HUDEP-2 (cell line): ENCODE data around the gene AP3S1.
"Not testable (repeated sequence)": the region's sequence is repeated elsewhere in the genome, so short reads cannot be mapped to it uniquely, and the experiment has no call there.

Source experiments
- DNase-seq, 76 experiments: peaks; one replicate each; lab custom pipeline; 2025; ENCODE audit not compliant: unreplicated experiment in 76 of 76; lab: John Stamatoyannopoulos, UW

The AP3S1 gene

DNA sequence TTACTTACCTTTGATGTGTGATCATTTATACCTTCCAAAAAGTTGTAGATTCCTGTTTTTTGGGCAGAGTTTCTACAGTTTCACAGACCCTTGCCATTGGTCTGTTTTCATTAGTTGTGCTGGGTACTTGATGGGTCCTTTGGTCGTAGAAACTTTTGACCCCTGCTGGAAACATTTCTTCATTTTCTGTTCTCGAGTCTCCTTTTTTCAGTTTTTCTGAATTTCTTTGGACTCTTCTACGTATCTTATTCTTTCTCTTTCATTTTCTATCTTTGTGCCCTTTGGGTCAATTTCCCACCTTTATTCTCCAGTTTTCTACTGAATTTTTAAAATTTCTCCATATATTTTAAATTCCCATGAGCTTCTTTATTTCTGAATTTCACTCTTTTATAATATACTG, 16.7 kb downstream of the AP3S1 start:
- no peak for DNase-seq

DNA sequence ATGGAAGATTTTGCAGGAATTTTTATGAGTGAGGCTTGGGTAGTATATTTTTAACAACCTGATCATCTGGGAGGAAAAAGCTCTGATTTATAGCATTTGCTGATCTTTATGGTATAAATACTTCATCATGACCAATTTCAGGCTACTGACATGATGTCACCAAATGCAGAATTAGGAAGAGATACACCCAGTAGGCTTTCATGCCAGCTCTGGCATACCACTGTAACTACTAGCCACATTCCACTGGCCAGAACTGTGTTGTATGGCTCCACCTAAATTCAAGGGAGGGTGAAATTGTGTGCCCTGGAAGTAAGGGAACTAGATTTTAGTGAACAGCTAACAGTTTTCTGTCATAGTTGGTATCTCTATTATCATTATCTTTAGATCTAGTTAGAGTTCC, 17.6 kb downstream of the AP3S1 start:
- no peak for DNase-seq

DNA sequence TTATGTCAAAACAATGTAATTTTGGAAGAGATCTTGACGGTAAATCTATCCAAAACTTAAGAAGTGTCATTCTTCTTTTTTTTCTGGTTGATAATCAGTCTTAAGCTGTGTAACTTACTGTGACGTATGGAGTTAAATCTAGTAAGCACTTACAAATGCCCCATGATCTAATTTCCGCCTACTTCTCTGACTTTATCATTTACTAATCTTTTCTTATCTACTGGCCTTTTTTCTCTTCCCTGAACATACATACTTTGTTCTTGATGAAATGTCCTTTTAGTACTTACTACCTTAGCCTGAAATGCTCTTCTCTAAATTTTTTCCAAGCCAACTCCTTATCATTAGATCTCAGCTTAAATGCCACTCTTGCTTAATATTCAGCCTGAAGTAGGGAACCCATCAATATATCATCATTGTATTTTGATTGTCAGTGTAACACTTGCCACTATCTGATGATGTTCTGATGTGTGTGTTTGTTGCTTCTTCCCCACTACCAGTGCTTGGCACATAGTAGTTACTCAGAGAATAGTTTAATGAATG, 27.6 kb downstream of the AP3S1 start:
- no peak for DNase-seq

DNA sequence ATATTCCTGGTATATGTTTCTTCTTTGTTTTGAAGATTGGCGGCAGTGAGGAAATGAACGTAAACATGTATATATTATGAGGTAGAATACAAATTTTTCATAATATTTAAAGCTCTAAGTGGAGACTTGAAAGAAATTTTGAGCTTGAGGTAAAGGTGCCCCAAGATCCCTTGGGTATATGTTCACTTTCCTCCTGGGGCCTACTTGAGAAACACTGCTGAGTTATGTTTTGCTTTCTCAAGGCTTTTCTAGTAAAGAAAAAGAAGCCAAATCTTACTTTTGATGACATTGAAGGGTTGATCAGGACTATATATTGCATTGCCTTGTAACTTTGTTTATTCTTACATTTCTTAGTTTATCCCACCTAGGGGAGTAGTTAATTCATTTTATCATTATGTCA, 30.7 kb downstream of the AP3S1 start:
- DNase-seq = no peak

DNA sequence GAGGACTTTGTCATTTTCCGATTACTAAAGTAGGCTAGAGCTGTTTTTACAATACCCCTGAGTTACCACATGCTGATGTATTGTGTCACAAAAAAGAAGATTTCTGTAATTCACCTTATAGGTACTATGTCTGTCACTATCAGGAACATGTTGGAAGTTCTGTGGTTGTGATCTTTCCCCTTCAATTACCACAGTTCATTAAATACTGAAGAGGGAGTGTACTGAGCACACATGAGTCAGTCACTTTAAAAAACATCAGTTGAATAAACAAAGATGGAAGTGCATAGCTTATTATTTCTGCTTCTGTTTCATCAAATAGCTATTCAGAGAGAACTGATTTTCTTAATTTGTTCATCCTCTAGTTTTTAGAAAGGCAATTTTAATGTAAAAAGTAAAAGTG, 31.7 kb downstream of the AP3S1 start:
- no peak for DNase-seq

DNA sequence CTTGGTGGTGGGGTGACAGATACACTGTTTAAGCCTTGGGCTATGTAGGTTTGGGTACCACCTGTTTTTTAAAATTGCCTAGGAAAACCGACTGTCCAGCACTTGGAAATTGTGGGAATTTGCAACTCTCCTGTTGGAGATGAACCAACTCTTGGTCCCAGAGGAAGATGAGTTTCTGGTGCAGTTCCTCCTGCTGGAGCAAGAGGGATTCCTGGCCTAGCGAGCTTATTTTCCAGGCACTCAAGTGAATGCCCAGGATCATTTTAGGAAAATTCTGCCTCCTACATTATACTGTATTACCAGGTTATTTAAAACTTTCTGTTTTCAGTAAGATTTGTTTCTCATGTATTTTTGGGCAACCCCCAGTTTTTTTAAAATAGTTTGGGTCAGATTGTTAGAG, 33.7 kb downstream of the AP3S1 start:
- no peak for DNase-seq

DNA sequence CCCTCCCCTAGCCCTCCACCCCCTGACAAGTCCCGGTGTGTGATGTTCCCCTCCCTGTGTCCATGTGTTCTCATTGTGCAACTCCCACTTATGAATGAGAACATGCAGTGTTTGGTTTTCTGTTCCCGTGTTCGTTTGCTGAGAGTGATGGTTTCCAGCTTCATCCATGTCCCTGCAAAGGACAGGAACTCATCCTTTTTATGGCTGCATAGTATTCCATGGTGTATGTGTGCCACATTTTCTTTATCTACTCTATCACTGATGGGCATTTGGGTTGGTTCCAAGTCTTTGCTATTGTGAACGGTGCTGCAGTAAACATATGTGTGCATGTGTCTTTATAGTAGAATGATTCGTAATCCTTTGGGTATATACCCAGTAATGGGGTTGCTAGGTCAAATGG, 35.6 kb downstream of the AP3S1 start:
- DNase-seq = not testable (repeated sequence)

DNA sequence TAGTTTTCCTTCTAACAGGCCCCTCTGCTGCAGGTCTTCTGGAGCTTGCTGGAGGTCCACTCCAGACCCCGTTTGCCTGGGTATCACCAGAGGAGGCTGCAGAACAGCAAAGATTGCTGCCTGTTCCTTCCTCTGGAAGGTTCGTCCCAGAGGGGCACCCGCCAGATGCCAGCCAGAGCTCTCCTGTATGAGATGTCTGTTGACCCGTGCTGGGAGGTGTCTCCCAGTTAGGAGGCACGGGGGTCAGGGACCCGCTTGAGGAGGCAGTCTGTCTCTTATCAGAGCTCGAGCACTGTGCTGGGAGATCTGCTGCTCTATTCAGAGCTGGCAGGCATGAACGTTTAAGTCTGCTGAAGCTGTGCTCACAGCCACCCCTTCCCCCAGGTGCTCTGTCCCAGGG, 40.7 kb downstream of the AP3S1 start:
- DNase-seq = not testable (repeated sequence)

DNA sequence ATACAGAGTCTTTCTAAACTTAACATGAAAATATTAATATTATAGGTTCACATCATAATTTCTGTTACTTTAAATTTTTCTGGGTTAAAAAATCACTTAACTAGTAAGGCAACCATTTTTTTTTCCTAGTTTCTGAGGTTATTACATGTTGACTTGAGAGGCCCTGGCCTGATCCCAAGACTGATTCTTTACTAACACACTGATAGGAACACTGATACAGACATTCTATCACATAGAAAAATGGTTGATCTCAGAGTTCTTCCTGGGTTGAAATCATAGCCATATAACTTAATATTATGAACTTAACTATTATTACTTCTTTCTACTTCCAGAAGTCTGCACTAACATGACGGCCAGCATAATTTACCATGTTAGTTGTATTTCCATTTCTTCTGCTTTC, 43.0 kb downstream of the AP3S1 start:
- DNase-seq = no peak

DNA sequence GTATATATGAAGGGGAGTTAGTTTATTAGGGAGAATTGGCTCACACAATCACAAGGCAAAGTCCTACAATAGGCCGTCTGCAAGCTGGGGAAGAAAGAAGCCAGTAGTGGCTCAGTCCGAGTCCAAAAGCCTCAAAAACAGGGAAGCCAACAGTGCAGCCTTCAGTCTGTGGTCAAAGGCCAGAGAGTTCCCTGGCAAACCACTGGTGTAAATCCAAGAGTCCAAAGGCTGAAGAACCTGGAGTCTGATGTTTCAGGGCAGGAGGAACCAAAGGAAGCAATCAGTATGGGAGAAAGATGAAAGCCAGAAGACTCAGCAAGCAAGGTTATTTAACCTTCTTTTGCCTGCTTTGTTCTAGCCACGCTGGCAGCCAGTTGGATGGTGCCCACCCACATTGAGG, 43.5 kb downstream of the AP3S1 start:
- not testable (repeated sequence) for DNase-seq

DNA sequence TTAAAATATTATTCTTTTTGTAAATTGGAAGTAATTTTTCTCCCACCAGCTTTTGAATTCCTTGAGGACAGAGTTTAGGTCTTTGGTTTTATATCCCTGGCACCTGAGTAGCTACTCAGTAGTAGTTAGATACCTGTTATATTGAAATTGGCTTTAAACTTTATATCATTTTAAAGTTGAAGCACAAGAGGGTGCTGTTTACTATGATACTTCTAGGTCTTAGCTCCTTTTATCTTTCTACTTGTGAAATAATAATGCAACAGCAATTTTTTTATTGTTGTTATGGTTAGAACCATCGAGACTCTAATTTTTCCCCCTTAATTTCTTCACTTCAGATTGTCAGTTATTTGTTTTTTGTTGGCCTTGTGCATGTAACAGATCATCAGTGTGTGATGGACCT, 46.3 kb downstream of the AP3S1 start:
- DNase-seq = no peak

DNA sequence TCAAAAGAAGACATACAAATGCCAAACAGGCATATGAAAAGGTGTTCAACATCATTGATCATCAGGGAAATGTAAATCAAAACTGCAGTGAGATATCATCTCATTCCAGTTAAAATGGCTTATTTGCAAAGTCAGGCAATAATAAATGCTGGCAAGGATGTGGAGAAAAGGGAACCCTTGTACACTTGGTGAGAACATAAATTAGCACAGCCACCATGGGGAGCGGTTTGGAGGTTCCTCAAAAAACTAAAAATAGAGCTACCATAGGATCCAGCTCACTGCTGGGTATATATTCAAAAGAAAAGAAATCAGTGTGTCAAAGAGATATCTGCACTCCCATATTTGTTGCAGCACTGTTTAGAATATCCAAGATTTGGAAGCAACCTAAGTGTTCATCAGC, 50.3 kb downstream of the AP3S1 start:
- no peak for DNase-seq

DNA sequence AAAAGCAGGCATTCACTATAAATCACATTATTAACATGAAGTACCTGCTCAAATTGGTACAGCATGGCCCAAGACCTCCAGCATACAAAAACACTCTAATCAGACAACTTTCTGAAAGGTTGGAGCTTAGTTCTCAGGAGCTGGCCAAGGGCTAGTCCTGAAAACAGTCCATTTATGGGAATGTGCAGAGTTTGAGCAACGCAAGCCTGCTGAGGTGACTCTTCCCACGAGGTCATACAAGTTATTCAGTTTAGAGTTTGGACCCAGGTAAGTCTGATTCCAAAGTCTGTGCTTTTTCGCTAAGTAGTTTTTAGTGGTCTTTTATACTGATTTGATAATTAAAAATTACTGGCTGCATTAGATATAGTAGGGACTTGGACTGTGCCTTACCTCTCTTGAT, 52.6 kb downstream of the AP3S1 start:
- DNase-seq = no peak

DNA sequence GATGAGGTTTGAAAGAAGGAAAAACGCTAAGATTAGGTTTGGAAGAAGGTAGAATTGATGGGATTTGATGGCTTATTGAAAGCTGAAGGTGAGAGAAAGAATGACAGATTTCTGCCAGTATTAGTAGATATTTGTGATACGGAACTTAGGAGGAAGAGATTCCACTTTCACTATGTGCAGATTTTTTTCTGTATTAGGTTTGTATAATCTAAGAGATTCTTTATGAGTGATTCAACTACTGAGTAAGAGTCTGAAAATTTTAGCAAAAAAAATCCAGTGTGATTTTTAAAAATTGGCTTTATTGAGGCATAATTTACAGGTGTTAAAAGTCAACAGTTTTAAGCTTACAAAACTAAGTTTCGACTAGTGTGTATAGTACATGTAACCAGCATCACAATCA, 54.1 kb downstream of the AP3S1 start:
- DNase-seq = no peak

DNA sequence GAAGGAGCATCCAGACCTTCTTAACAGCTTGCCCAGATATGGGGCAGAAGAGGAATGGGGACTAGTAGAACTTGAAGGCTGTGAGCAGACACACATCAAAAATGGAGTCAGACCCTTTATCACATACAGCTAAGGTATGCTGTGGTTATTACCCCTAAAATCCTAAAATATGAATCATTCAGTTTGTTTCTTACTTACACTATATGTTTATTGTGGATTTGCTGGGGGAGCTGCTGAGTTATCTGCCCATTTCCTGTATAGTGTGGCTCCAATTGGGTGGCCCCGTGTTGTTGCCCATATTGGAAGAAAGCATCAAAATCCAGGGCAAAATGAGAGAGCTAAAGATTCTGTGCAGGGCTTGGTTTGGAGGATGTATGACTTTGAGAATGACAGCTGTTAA, 56.9 kb downstream of the AP3S1 start:
- DNase-seq = no peak

DNA sequence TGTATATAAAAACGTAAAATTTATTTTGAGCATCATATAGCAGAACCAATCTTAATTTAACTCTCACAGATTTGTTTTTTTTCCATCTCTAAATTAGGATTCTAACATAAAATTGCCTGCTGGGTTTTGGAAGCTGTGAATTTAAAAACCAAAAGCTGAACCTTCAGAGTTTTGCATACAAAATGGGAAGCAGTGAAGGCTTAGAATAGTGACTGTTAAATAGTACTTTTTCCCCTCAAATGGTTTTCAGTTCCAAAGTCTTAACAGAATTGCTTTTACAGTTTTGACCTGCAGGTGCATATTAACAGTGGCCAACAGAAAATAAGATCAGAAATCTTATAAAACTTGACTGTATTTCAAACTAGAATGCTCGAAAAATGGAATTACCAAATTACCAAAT, 65.4 kb downstream of the AP3S1 start:
- DNase-seq = no peak

DNA sequence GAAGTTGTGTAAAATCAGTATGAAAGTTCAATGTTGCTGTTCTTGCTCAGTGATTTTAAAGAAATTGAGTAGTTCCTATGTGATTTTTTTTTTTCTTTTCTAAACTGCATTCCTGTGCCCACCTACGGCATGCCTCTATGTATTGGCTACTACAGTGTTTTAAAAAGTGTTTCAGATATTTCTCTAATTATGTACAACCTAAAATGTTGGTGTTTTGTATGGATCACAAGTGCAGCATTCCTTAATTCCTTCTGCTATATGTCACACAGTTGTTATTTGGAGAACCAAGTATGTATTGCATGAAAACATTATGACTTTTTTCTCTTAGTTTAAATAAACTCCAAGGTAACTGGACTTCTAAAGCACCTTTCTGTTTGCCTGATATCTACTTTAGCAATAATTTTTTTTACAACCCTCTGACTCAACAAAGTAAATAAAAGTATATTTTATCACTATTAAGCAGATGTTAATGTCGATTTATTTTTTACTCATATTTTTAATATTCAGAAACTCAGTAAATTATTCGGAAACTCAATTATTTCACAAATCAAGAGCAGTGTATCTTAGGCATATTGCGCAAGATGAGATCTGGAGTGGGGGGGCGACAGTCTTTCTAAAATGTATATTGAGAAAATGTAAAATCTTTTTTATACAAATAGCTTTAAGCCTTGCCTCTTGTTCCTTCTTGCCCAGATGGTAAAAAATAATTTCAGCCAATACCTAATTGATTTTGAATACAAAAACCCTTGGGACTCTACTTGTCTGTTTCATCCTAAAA, 72.1 kb downstream of the AP3S1 start:
- DNase-seq = not testable (repeated sequence)

DNA sequence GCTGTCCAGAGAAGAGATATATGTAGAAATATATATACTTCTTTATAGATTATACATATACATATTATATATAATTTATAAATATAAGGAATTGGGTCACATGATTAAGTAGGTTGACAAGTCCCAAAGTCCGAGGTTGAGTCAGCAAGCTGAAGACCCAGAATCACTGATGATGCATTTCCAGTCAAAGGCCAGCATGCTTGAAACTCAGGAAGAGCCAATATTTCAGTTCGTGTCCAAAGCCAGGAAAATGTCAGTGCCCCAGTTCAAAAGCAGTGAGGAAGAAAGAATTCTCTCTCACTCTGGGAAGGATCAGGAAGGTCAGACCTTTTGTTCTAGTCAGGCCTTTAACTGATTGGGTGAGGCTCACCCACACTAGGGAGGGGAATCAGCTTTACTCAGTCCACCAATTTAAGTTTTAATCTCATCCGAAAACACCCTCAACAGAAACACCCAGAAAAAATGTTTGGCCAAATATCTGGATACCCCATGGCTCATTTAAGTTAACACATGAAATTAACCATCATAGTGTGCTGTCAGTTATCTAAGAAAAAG, 78.5 kb downstream of the AP3S1 start:
- no peak for DNase-seq

DNA sequence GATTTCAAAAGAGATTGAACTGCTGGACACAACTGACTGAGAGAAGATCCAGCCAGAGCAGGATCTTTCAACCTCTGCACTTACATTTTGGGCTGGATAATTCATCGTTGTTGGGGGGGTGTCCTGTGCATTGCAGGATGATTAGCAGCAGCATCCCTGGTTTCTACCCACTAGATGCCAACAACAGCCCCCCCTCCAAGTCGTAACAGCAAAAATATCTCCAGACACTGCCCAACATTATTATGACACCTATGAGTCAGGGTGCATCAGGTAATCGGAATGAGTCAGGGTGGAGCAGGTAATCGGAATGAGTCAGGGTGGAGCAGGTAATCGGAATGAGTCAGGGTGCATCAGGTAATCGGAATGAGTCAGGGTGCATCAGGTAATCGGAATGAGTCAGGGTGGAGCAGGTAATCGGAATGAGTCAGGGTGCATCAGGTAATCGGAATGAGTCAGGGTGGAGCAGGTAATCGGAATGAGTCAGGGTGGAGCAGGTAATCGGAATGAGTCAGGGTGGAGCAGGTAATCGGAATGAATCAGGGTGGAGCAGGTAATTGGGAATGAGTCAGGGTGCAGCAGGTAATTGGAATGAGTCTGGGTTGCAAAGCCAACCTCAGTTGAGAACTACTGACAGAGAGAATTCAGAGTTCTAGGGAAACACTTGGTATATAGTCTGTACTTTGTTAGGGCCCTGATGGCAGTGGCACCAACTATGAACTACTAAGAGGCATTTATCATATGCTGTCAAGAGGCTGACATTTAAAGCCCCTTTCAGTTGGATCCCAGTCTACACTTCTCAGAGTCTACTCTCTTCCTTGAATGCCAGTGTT, 87.1 kb downstream of the AP3S1 start:
- DNase-seq = not testable (repeated sequence)

DNA sequence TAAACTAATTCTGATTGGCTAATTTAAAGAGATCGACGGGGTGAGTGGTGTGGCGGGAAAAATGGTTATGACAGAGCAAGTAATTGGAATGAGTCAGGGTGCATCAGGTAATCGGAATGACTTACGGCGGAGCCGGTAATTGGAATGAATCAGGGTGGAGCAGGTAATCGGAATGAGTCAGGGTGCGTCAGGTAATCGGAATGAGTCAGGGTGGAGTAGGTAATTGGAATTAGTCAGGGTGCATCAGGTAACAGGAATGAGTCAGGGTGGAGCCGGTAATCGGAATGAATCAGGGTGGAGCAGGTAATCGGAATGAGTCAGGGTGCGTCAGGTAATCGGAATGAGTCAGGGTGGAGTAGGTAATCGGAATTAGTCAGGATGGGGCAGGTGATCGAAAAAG, 88.4 kb downstream of the AP3S1 start:
- not testable (repeated sequence) for DNase-seq

DNA sequence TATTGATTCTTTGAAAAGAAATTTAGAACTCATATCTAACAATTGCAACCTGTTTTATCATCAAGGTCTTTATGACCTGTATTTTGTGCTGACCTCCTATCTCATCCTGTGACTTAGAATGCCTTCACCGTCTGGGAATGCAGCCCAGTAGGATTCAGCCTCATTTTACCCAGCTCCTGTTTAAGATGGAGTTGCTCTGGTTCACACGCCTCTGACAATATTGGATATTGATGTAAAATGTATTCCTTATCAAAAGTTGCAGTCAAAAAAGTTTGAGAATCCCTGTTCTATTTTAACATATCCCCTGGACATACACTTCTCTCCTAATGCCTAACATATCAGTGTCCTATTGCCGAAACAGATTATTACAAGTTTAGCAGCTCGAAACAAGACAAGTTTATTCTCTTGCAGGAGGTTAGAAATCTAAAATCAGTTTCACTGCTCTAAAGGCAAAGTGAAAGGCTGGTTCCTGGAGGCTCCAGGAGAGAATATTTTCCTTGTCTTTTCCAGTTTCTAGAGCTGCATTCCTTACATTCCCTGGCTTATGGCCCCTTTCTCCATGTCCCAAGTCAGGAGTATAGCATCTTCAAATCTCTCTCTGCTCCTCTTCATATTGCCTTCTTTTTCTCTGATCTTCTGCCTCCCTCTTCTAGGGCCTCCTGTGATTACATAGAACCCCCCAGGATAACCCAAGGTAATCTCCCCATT, 89.0 kb downstream of the AP3S1 start:
- no peak for DNase-seq
